ENCODE data around the gene CST9L. TPM values are rescaled to one million over a fixed set of nuclear protein-coding genes. Genes with fewer than 3 reads are reported as not detected.

Gene CST9L
- total and polyA plus RNA-seq, 2 of the 13 experiments (the other 11 are each of a cell fraction or from before 2014, with no cell fraction given) = 0.15 TPM; not detected in 1

DNA sequence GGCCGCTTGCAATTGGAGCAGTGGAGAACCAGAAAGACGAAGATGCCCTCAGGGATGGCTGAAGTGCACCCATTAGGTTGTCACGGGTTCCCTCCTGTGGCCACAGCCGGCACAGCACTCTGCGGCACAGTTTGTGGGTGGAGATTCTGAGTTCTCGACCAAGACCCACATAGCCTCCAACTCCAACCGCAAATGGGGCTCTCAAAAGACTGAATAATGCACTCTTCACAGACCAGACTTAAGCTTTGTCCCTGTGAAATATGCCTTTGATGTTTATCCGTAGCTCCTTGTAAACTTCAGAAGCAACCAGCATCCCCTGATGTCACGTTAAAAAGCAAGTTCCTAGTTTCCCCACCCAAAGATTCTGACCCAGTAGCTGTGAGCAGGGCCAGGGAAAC, 38.4 kb upstream of the CST9L start (continued):
- TF ChIP-seq, protein P1, sequence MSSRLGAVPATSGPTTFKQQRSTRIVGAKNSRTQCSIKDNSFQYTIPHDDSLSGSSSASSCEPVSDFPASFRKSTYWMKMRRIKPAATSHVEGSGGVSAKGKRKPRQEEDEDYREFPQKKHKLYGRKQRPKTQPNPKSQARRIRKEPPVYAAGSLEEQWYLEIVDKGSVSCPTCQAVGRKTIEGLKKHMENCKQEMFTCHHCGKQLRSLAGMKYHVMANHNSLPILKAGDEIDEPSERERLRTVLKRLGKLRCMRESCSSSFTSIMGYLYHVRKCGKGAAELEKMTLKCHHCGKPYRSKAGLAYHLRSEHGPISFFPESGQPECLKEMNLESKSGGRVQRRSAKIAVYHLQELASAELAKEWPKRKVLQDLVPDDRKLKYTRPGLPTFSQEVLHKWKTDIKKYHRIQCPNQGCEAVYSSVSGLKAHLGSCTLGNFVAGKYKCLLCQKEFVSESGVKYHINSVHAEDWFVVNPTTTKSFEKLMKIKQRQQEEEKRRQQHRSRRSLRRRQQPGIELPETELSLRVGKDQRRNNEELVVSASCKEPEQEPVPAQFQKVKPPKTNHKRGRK (CRISPR knock-in tag; IDR thresholded peaks at IDR 0.05) = 0 out of 2 replicates have a peak, but pooled peaks have one; percentile 20
- TF ChIP-seq ZFX (CRISPR knock-in tag; IDR thresholded peaks at IDR 0.05; ENCODE audit: low read depth) = peak; percentile 24; the same call in 1 of the 2 replicates
- TF ChIP-seq, protein P2, sequence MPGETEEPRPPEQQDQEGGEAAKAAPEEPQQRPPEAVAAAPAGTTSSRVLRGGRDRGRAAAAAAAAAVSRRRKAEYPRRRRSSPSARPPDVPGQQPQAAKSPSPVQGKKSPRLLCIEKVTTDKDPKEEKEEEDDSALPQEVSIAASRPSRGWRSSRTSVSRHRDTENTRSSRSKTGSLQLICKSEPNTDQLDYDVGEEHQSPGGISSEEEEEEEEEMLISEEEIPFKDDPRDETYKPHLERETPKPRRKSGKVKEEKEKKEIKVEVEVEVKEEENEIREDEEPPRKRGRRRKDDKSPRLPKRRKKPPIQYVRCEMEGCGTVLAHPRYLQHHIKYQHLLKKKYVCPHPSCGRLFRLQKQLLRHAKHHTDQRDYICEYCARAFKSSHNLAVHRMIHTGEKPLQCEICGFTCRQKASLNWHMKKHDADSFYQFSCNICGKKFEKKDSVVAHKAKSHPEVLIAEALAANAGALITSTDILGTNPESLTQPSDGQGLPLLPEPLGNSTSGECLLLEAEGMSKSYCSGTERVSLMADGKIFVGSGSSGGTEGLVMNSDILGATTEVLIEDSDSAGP (CRISPR knock-in tag; IDR thresholded peaks at IDR 0.05; ENCODE audit: borderline replicate concordance) = 0 out of 2 replicates have a peak, but pooled peaks have one; percentile 35
- TF ChIP-seq HNF1B (CRISPR knock-in tag; IDR thresholded peaks at IDR 0.05) = no peak
- no peak for TF ChIP-seq HNF1A (IDR thresholded peaks at IDR 0.05; ENCODE audit: low read depth)
- TF ChIP-seq HNF1A (CRISPR knock-in tag; IDR thresholded peaks at IDR 0.05; ENCODE audit: borderline replicate concordance) = 0 out of 2 replicates have a peak, but pooled peaks have one; percentile 24
- TF ChIP-seq SOX6 (IDR thresholded peaks at IDR 0.05) = no peak
- TF ChIP-seq SOX6 (CRISPR knock-in tag; IDR thresholded peaks at IDR 0.05) = 0 out of 2 replicates have a peak, but pooled peaks have one; percentile 17
- no peak; the same call in 1 of the 2 replicates for TF ChIP-seq SIN3B (IDR thresholded peaks at IDR 0.05; ENCODE audit: low read length)
- TF ChIP-seq PATZ1 (CRISPR knock-in tag; IDR thresholded peaks at IDR 0.05) = peak; percentile 43; the same call in 1 of the 2 replicates
- no peak for TF ChIP-seq SP1 (IDR thresholded peaks at IDR 0.05)
- 0 out of 2 replicates have a peak, but pooled peaks have one; percentile 13 for TF ChIP-seq SP1 (CRISPR knock-in tag; IDR thresholded peaks at IDR 0.05)
- no peak; the same call in 1 of the 2 replicates for TF ChIP-seq REL (CRISPR knock-in tag; conservative IDR thresholded peaks at IDR 0.05)
- TF ChIP-seq NRL (CRISPR knock-in tag; IDR thresholded peaks at IDR 0.05; ENCODE audit: borderline replicate concordance) = no peak
- TF ChIP-seq IKZF1 (IDR thresholded peaks at IDR 0.05) = no peak
- no peak for TF ChIP-seq RCOR2 (CRISPR knock-in tag; IDR thresholded peaks at IDR 0.05)
- no peak for TF ChIP-seq ZNF766 (CRISPR knock-in tag; IDR thresholded peaks at IDR 0.05; ENCODE audit: borderline replicate concordance)
- TF ChIP-seq, protein P3, sequence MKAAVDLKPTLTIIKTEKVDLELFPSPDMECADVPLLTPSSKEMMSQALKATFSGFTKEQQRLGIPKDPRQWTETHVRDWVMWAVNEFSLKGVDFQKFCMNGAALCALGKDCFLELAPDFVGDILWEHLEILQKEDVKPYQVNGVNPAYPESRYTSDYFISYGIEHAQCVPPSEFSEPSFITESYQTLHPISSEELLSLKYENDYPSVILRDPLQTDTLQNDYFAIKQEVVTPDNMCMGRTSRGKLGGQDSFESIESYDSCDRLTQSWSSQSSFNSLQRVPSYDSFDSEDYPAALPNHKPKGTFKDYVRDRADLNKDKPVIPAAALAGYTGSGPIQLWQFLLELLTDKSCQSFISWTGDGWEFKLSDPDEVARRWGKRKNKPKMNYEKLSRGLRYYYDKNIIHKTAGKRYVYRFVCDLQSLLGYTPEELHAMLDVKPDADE (CRISPR knock-in tag; IDR thresholded peaks at IDR 0.05) = no peak
